Colonic mucosa (tissue), 4 donors: ENCODE results near the gene NADK. TPM values are rescaled to one million over a fixed set of nuclear protein-coding genes. Genes with fewer than 3 reads are reported as not detected.
A peak's percentile ranks its signal among the peaks of the same experiment; 100 is the strongest.

Experiments used
- DNase-seq: peaks from one replicate; pipeline ENCODE4 v3.0.0-alpha.2; 2020
- H3K27ac ChIP-seq: fragments of 200-600 bp; one replicate; pipeline ENCODE4 v1.8.0; 2021
- H3K27me3 ChIP-seq: fragments of 200-600 bp; one replicate; pipeline ENCODE4 v1.8.0; 2021
- H3K36me3 ChIP-seq: fragments of 200-600 bp; one replicate; pipeline ENCODE4 v1.8.0; 2021
- H3K4me1 ChIP-seq: fragments of 200-600 bp; one replicate; pipeline ENCODE4 v1.8.0; 2021; ENCODE audit warnings: mild to moderate bottlenecking
- H3K4me3 ChIP-seq: fragments of 200-600 bp; one replicate; pipeline ENCODE4 v1.8.0; 2021
- H3K9ac ChIP-seq, 2 donors: one replicate each; pipeline ENCODE4 v1.7.0; 2013; ENCODE audit warnings: control low read depth in 2 of 2, low read depth in 2 of 2, low read length in 2 of 2
- H3K9me3 ChIP-seq: fragments of 200-600 bp; one replicate; pipeline ENCODE4 v1.8.0; 2021
- intact Hi-C: fragments of 100-400 bp; cut with DNase I; formaldehyde crosslinking; loops from one replicate; pipeline ENCODE4 v1.14.1; 2022
- total RNA-seq, 2 donors: library from RNA; stranded (reverse); fragmentation: NEBNext Ultra II Directional in 1 of 2; extraction: Animal tissue kit (Norgen Biotek cat#: 25700) in 1 of 2; gene quantifications; one replicate each; pipeline ENCODE4 v1.2.1, GENCODE V29; 2021
- TF ChIP-seq, protein P1 (sequence below): fragments of 200-600 bp; IDR thresholded peaks from one replicate; pipeline ENCODE4 v1.8.0; 2022; ENCODE audit warnings: antibody characterized with exemption, mild to moderate bottlenecking
- donor health status: healthy.
- donor health status: DM: no; HTN: no; CAD: no.
- donor health status: DM: no; HTN: no; CAD: no.

Gene NADK
- total RNA-seq, 2 donors from 2014 or later: 122 to 146 TPM

- H3K4me3 ChIP-seq: no peak overlapping the region
- DNase-seq: no peak
- intact Hi-C loops: no loop called here
- TF ChIP-seq, protein P1, sequence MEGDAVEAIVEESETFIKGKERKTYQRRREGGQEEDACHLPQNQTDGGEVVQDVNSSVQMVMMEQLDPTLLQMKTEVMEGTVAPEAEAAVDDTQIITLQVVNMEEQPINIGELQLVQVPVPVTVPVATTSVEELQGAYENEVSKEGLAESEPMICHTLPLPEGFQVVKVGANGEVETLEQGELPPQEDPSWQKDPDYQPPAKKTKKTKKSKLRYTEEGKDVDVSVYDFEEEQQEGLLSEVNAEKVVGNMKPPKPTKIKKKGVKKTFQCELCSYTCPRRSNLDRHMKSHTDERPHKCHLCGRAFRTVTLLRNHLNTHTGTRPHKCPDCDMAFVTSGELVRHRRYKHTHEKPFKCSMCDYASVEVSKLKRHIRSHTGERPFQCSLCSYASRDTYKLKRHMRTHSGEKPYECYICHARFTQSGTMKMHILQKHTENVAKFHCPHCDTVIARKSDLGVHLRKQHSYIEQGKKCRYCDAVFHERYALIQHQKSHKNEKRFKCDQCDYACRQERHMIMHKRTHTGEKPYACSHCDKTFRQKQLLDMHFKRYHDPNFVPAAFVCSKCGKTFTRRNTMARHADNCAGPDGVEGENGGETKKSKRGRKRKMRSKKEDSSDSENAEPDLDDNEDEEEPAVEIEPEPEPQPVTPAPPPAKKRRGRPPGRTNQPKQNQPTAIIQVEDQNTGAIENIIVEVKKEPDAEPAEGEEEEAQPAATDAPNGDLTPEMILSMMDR: no peak
- H3K27me3 ChIP-seq: no peaks in the 10 kb centered on the region
- H3K27ac ChIP-seq: peak overlapping the region; percentile 94
- H3K9me3 ChIP-seq: no peaks in the 10 kb centered on the region
- peak overlapping the region; percentile 44 to 94 for H3K9ac ChIP-seq
- no peaks in the 10 kb centered on the region for H3K36me3 ChIP-seq
- peaks cover 46% of the 10 kb centered on the region for H3K4me1 ChIP-seq
These were observed 2.6 kb upstream of the NADK start for GRCh38 chr1:1780598-1781525.

GRCh38 chr1:1779691-1780597 lies 1.7 kb upstream of the NADK start:
- Histone ChIP-seq H3K4me1 (peaks cover 50% of the 10 kb centered on the region), H3K4me3 (peak overlapping the region; percentile 75), H3K36me3 (no peaks in the 10 kb centered on the region), H3K27ac (peak overlapping the region; percentile 94), H3K27me3 (no peaks in the 10 kb centered on the region), H3K9ac (peak overlapping the region; percentile 94 to 97), H3K9me3 (no peaks in the 10 kb centered on the region)
- peak; percentile 86 for DNase-seq
- intact Hi-C loops: no loop called here
- TF ChIP-seq, protein P1: no peak

- Histone ChIP-seq H3K9me3 (no peaks in the 10 kb centered on the region), H3K27ac (peak overlapping the region; percentile 94), H3K36me3 (no peaks in the 10 kb centered on the region), H3K27me3 (no peaks in the 10 kb centered on the region), H3K4me3 (peak overlapping the region; percentile 75), H3K9ac (peak overlapping the region; percentile 94 to 97), H3K4me1 (peaks cover 50% of the 10 kb centered on the region)
- TF ChIP-seq, protein P1: no peak
- intact Hi-C loops: no loop called here
- no peak for DNase-seq
These were observed 1.0 kb upstream of the NADK start for GRCh38 chr1:1779320-1779675.

- H3K27ac ChIP-seq: peak overlapping the region; percentile 94
- no peaks in the 10 kb centered on the region for H3K36me3 ChIP-seq
- peak; percentile 93 for DNase-seq
- peak overlapping the region; percentile 75 for H3K4me3 ChIP-seq
- peak overlapping the region; percentile 94 to 97 for H3K9ac ChIP-seq
- TF ChIP-seq, protein P1: no peak
- peaks cover 50% of the 10 kb centered on the region for H3K4me1 ChIP-seq
- H3K9me3 ChIP-seq: no peaks in the 10 kb centered on the region
- no peaks in the 10 kb centered on the region for H3K27me3 ChIP-seq
- intact Hi-C loops: no loop called here
These were observed 521 bp upstream of the NADK start for GRCh38 chr1:1778663-1779319.

DNA sequence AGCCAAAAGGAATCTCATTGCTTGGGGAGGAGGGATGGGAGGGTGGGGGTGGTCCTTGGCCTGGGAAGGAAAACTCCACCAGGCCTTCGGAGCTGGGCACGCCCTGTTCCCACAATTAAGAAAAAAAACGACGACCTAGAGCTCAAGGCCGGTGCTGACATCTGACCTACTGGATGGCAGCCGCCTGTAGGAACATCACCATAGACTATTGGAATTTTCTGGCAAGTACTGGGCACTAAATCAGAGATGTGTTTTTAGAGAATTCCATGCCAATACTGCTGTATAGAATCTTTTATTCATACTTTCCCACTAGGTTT lies 729 bp downstream of the NADK start:
- Histone ChIP-seq H3K9me3 (no peaks in the 10 kb centered on the region), H3K36me3 (no peaks in the 10 kb centered on the region), H3K27ac (peak overlapping the region; percentile 85), H3K4me1 (peaks cover 43% of the 10 kb centered on the region), H3K27me3 (no peaks in the 10 kb centered on the region), H3K4me3 (peak overlapping the region; percentile 75), H3K9ac (peak overlapping the region; percentile 97)
- TF ChIP-seq, protein P1: no peak
- intact Hi-C loops: no loop called here
- peak; percentile 69 for DNase-seq
